HCT116 (cell line): ENCODE results near the gene CD34. TPM values are rescaled to one million over a fixed set of nuclear protein-coding genes. Genes with fewer than 3 reads are reported as not detected.

ENCODE experiments used
- ATAC-seq: fragments of 200-7000 bp; cut with Tn5 transposase; 2 replicates; pipeline ENCODE4 v1.9.1; 2020; ENCODE audit warnings: mild to moderate bottlenecking, moderate library complexity
- BruUV-seq: library from RNA; stranded (reverse); fragments of 400-500 nt; replicated peaks from 2 replicates; lab custom pipeline; 2021; lab: Mats Ljungman, UMichigan
- CTCF ChIA-PET: fragments of 300-600 bp; sonication (Branson Sonifier 250); formaldehyde crosslinking; loops from one replicate; lab custom pipeline; 2021; ENCODE audit warnings: antibody characterized with exemption; lab: Charles Lee
- POLR2A ChIA-PET: fragments of 300-600, 350-600 bp; sonication (Branson Sonifier 250); formaldehyde crosslinking; loops from one replicate; lab custom pipeline; 2021; ENCODE audit warnings: antibody characterized with exemption; lab: Charles Lee
- RAD21 ChIA-PET, 2 experiments: fragments of 300-600 bp; sonication (Branson Sonifier 250); formaldehyde crosslinking; loops; one replicate each; lab custom pipeline; 2023; ENCODE audit warnings: low total read pairs in 2 of 2; ENCODE audit not compliant: uncharacterized antibody in 2 of 2, unreplicated experiment in 2 of 2, low non-redundant PET in 1 of 2; lab: Charles Lee
- DNase-seq: peaks from one replicate; pipeline ENCODE4 v3.0.0-alpha.2; 2010; ENCODE audit warnings: low read depth, low spot score
- H2AFZ ChIP-seq: fragments of 200-600 bp; shearing (Covaris generic), sonication (generic); 2 replicates; pipeline ENCODE4 v1.6.1; 2017; ENCODE audit warnings: low read depth, mixed run types, mixed read lengths, antibody characterized with exemption, low read length; ENCODE audit not compliant: poor library complexity, severe bottlenecking
- H3K27ac ChIP-seq: 2 replicates; pipeline ENCODE4 v1.5.1; 2012; ENCODE audit warnings: low read depth, low read length
- H3K27me3 ChIP-seq: fragments of 200-600 bp; sonication (generic); 2 replicates; pipeline ENCODE4 v1.6.1; 2016; ENCODE audit warnings: mixed run types, low read length, mixed read lengths; ENCODE audit not compliant: insufficient read depth
- H3K36me3 ChIP-seq, 2 experiments: fragments of 200-500 bp in 1 of 2; fragments of 200-600 bp in 1 of 2; sonication (Bioruptor generic) in 1 of 2; sonication (generic) in 1 of 2; 2 replicates each; pipeline versions ENCODE4 v1.5.1 to v1.6.1; 2014 to 2016; ENCODE audit warnings: low read length in 2 of 2, inconsistent platforms in 1 of 2, mixed read lengths in 1 of 2, mixed run types in 1 of 2; ENCODE audit not compliant: insufficient read depth in 2 of 2, control insufficient read depth in 1 of 2
- H3K4me1 ChIP-seq, 2 experiments: fragments of 200-600 bp in 1 of 2; sonication (generic) in 1 of 2; 2 replicates each; pipeline versions ENCODE4 v1.5.1 to v1.6.1; 2012 to 2017; ENCODE audit warnings: low read length in 2 of 2, inconsistent platforms in 1 of 2, mild to moderate bottlenecking in 1 of 2, mixed read lengths in 1 of 2, mixed run types in 1 of 2, moderate library complexity in 1 of 2; ENCODE audit not compliant: insufficient read depth in 2 of 2, control insufficient read depth in 1 of 2
- H3K4me2 ChIP-seq: fragments of 200-600 bp; sonication (generic); 2 replicates; pipeline ENCODE4 v1.6.1; 2017; ENCODE audit warnings: mixed run types, low read length, mixed read lengths
- H3K4me3 ChIP-seq, 2 experiments: fragments of 200-600 bp in 1 of 2; sonication (generic) in 1 of 2; replicated peaks in 1 of 2; 2 replicates each; pipeline ENCODE4 v1.5.1; 2011 to 2016; ENCODE audit warnings: low read length in 2 of 2, control low read depth in 1 of 2, low read depth in 1 of 2, mild to moderate bottlenecking in 1 of 2, mixed read lengths in 1 of 2, mixed run types in 1 of 2
- H3K79me2 ChIP-seq: fragments of 200-600 bp; sonication (generic); 2 replicates; pipeline ENCODE4 v1.6.1; 2017; ENCODE audit warnings: mild to moderate bottlenecking, mixed run types, low read length, moderate library complexity, mixed read lengths; ENCODE audit not compliant: insufficient read depth
- H3K9ac ChIP-seq: fragments of 200-600 bp; sonication (generic); 2 replicates; pipeline ENCODE4 v1.6.1; 2016; ENCODE audit warnings: low read length, mixed read lengths
- H3K9me2 ChIP-seq: fragments of 200-600 bp; sonication (generic), shearing (Covaris generic); 2 replicates; pipeline ENCODE4 v1.6.1; 2017; ENCODE audit warnings: mixed run types, mild to moderate bottlenecking, moderate library complexity; ENCODE audit not compliant: insufficient read depth
- H3K9me3 ChIP-seq, 2 experiments: fragments of 200-500 bp in 1 of 2; fragments of 200-600 bp in 1 of 2; sonication (Bioruptor generic) in 1 of 2; sonication (generic) in 1 of 2; 2 replicates each; pipeline ENCODE4 v1.6.1; 2014 to 2017; ENCODE audit warnings: low read length in 2 of 2, mixed read lengths in 2 of 2, inconsistent platforms in 1 of 2, low read depth in 1 of 2, mild to moderate bottlenecking in 1 of 2, mixed run types in 1 of 2, moderate library complexity in 1 of 2; ENCODE audit not compliant: control insufficient read depth in 1 of 2, insufficient read depth in 1 of 2
- H4K20me1 ChIP-seq: fragments of 200-600 bp; sonication (generic), shearing (Covaris generic); 2 replicates; pipeline ENCODE4 v1.6.1; 2017; ENCODE audit warnings: mixed run types, mild to moderate bottlenecking, moderate library complexity; ENCODE audit not compliant: insufficient read depth
- CBX3 ChIP-seq: IDR thresholded peaks from 2 replicates; pipeline ENCODE4 v1.6.1; 2012; ENCODE audit warnings: low read depth
- CEBPB ChIP-seq: IDR thresholded peaks from 2 replicates; pipeline ENCODE4 v1.6.1; 2012; ENCODE audit warnings: low read depth
- EGR1 ChIP-seq: IDR thresholded peaks from 2 replicates; pipeline ENCODE4 v1.6.1; 2012; ENCODE audit warnings: low read depth
- EZH2 ChIP-seq: fragments of 200-600 bp; sonication (generic); IDR thresholded peaks from 2 replicates; pipeline ENCODE4 v1.6.1; 2017; ENCODE audit warnings: antibody characterized with exemption, mixed run types
- EZH2phosphoT487 ChIP-seq: fragments of 200-600 bp; IDR thresholded peaks from 2 replicates; pipeline ENCODE4 v1.6.1; 2018; ENCODE audit warnings: antibody characterized with exemption, borderline replicate concordance
- FOSL1 ChIP-seq: IDR thresholded peaks from 2 replicates; pipeline ENCODE4 v1.6.1; 2012; ENCODE audit warnings: low read depth
- JUND ChIP-seq: IDR thresholded peaks from 2 replicates; pipeline ENCODE4 v1.6.1; 2012
- RAD21 ChIP-seq: IDR thresholded peaks from 2 replicates; pipeline ENCODE4 v1.6.1; 2012; ENCODE audit warnings: low read depth, mild to moderate bottlenecking
- REST ChIP-seq: IDR thresholded peaks from 2 replicates; pipeline ENCODE4 v1.6.1; 2012; ENCODE audit warnings: low read depth
- SP1 ChIP-seq: IDR thresholded peaks from 2 replicates; pipeline ENCODE4 v1.6.1; 2012; ENCODE audit warnings: low read depth
- SRF ChIP-seq: IDR thresholded peaks from 2 replicates; pipeline ENCODE4 v1.6.1; 2012; ENCODE audit warnings: low read depth
- TCF7L2 ChIP-seq: IDR thresholded peaks from 2 replicates; pipeline ENCODE4 v1.7.0; 2011; ENCODE audit warnings: borderline replicate concordance, inconsistent platforms; ENCODE audit not compliant: insufficient read depth, insufficient read length; ENCODE audit errors: extremely low read depth
- YY1 ChIP-seq: IDR thresholded peaks from 2 replicates; pipeline ENCODE4 v1.6.1; 2011; ENCODE audit warnings: low read length, low read depth, moderate library complexity, mild to moderate bottlenecking; ENCODE audit not compliant: insufficient replicate concordance; ENCODE audit errors: extremely low read depth
- ZNF274 ChIP-seq: fragments of 200-500 bp; sonication (Bioruptor generic); IDR thresholded peaks from 2 replicates; pipeline ENCODE4 v1.6.1; 2014; ENCODE audit warnings: mild to moderate bottlenecking, low read depth, low read length, inconsistent platforms
- intact Hi-C: fragments of 100-400 bp; cut with micrococcal nuclease; formaldehyde crosslinking; loops from 2 replicates; pipeline ENCODE4 v1.10.0; 2022
- total RNA-seq: library from RNA; stranded (reverse); gene quantifications from one replicate; pipeline ENCODE4 v1.2.1, GENCODE V29; 2021; ENCODE audit not compliant: unreplicated experiment

Gene CD34
- total RNA-seq, 1 experiment from 2014 or later, result 0.07 TPM

DNA sequence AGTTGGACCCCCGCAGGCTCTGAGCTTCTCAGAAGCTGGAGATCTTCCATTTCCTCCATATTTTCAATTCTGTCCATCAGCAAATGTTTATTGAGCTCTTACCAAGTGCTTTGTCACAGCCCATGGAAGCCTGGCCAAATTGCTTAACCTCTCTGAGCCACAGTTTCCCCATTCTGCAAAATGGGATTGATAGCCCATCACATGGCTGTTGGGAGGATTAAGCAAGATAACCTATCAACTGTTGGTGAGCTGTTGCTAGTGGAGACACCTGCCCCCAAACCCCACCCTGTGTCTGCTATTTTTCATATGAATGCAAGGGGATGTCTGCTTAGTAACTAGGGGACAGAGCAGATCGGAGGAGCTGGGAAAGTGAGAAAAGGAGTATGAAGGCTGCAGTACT is 38.3 kb downstream of the CD34 start:
- no peak overlapping the region for H3K4me3 ChIP-seq
- H3K4me1 ChIP-seq, result peaks cover 2 to 14% of the 10 kb centered on the region in 2 experiments; a peak in 2 of 4 replicates
- H3K27ac ChIP-seq, result no peak overlapping the region
- H2AFZ ChIP-seq, result no peak overlapping the region
- RAD21 ChIA-PET, result no interaction called here
- no peak overlapping the region for H3K4me2 ChIP-seq
- H3K9ac ChIP-seq, result no peak overlapping the region
- intact Hi-C loops, result no loop called here
- no peaks in the 10 kb centered on the region for H3K27me3 ChIP-seq
- TF ChIP-seq RAD21 (no peak), SP1 (no peak), ZNF274 (no peak), SRF (no peak), EZH2phosphoT487 (no peak), CBX3 (no peak), FOSL1 (no peak), CEBPB (no peak), REST (no peak), EZH2 (no peak), TCF7L2 (no peak), YY1 (no peak), JUND (no peak), EGR1 (no peak)
- TF ChIP-seq, all 23 proteins: peak for 0
- Histone ChIP-seq H3K9me3 (no peaks in the 10 kb centered on the region), H4K20me1 (no peaks in the 10 kb centered on the region), H3K9me2 (no peaks in the 10 kb centered on the region), H3K79me2 (peaks cover 10% of the 10 kb centered on the region; the same call in 1 of the 2 replicates), H3K36me3 (no peaks in the 10 kb centered on the region)
- DNase-seq (no peak), ATAC-seq (no peak)
- CTCF ChIA-PET, result interaction anchor here (3.8 kb wide), 1 partner anchor 12 kb away, joined by 29 read pairs; no protein-coding TSS in a partner anchor
- POLR2A ChIA-PET, result no interaction called here
- no TSS peak for BruUV-seq
